ENCODE measurements around the gene NPR1. TPM values are rescaled to one million over a fixed set of nuclear protein-coding genes. Genes with fewer than 3 reads are reported as not detected.
"Not testable (repeated sequence)": the region's sequence is repeated elsewhere in the genome, so short reads cannot be mapped to it uniquely, and the experiment has no call there.

Gene NPR1
- total RNA-seq: 21.0 TPM

- peak; percentile 63 for DNase-seq (ENCODE audit: low spot score)
Measured at GRCh38 chr1:153678519-153679336, at the start of gene NPR1. Gene NPR1, plus strand, starts transcription at chr1:153678688. Its CDS starts 421 bp downstream, at chr1:153679109.

DNA sequence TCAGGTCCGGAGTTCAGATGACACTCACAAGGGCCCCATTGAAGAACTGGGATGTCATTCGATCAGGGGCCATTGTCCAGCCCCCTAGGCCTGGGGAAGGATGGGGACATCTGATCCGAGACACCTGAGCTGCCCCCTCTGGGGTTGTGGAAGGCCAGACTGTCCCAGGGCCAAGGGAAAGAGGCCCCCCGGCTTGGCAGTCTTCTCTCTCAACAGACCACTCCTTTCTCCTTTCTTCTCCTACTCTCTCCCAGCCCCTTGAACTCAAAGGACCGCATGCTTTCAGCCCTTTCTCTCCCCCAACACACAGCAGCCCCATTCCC, 49.2 kb upstream of the NPR1 start:
- no peak for DNase-seq (ENCODE audit: low spot score)

GRCh38 chr1:153629971-153630370, 48.5 kb upstream of the NPR1 start:
- no peak for DNase-seq (ENCODE audit: low spot score)

DNA sequence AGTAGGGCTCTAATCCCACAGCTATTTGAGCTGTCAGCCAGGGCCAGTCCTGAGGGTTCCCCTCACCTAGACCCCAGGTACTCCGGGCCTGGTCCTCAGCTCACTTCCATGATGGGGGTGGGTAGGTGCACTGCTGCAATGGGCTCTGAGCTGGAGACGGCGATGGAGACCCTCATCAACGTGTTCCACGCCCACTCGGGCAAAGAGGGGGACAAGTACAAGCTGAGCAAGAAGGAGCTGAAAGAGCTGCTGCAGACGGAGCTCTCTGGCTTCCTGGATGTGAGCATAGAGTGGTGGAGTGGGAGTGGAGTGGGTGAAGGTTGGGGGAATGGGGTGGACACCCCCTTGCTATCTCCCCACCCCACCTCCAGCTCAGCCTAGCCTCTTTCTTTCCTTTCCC, 48.1 kb upstream of the NPR1 start:
- DNase-seq (ENCODE audit: low spot score): no peak

GRCh38 chr1:153631047-153632022, 47.2 kb upstream of the NPR1 start:
- no peak for DNase-seq (ENCODE audit: low spot score)

- DNase-seq (ENCODE audit: low spot score): no peak
Measured at GRCh38 chr1:153633161-153633753, 45.2 kb upstream of the NPR1 start.

GRCh38 chr1:153633754-153634665, 44.5 kb upstream of the NPR1 start, which contains the start of gene CHTOP:
Gene CHTOP, plus strand, starts transcription at chr1:153634066. Its CDS starts 2,523 bp downstream, at chr1:153636589.
- DNase-seq (ENCODE audit: low spot score): peak; percentile 98

- DNase-seq (ENCODE audit: low spot score): no peak
Measured at GRCh38 chr1:153635872-153636271, 42.6 kb upstream of the NPR1 start.

DNA sequence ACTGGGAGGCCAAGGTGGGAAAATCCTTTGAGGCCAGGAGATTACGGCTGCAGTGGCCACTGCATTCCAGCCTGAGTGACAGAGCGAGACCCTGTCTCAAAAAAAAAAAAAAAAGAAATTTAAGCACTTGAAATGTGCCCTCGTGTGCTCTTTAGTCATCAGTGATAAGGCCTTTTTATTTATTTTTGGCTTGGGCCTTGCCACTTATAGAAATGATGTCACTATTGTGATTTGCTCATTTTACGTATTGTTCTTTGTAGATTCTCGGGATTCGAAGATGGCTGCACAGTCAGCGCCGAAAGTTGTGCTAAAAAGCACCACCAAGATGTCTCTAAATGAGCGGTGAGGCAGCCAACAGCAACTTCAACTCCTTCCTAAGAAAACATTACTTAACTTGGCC, 42.2 kb upstream of the NPR1 start:
- no peak for DNase-seq (ENCODE audit: low spot score)

- no peak for DNase-seq (ENCODE audit: low spot score)
Measured at GRCh38 chr1:153638261-153638660, 40.2 kb upstream of the NPR1 start.

DNA sequence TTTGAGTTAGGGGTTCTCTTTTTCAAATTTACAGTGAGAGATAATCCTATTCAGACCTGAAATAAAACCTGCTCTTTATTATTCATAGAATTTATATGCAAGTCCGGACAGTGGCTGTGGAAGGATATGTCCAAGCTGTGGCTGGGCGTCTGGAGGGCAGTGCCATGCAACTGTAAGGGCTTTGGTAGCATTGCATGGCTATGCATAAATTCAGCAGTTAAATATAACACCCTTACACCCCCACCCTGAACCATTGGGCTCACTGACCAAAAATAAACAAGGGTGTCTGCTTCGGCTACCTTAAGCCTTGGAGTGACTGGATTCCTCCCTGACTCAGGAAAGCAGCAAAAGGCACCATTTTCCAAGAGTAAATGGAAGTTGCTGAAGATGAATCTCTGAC, 39.2 kb upstream of the NPR1 start:
- no peak for DNase-seq (ENCODE audit: low spot score)

- DNase-seq (ENCODE audit: low spot score): not testable (repeated sequence)
Measured at GRCh38 chr1:153640213-153640612, 38.3 kb upstream of the NPR1 start.

DNA sequence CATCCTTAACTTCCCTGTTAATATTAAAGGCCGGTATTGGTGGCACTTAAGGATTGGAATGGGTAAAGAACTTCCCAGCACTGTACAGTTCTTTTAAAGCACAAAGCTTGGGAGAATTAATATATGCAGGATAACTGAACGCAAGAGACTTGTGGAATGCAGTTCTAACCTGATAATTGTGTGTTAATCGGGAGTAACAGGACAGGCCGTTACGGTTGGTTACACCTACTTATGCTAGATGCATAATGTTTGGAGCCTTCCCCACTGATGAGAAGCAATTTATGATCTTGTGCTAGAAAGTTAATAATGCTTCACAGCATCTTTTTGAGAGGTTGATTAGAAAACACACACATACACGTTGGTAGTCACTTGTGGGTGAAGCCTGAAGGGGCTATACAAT, 37.6 kb upstream of the NPR1 start:
- DNase-seq (ENCODE audit: low spot score): no peak

GRCh38 chr1:153642161-153642560, 36.3 kb upstream of the NPR1 start:
- DNase-seq (ENCODE audit: low spot score): no peak

GRCh38 chr1:153643100-153643499, 35.4 kb upstream of the NPR1 start:
- DNase-seq (ENCODE audit: low spot score): no peak

DNA sequence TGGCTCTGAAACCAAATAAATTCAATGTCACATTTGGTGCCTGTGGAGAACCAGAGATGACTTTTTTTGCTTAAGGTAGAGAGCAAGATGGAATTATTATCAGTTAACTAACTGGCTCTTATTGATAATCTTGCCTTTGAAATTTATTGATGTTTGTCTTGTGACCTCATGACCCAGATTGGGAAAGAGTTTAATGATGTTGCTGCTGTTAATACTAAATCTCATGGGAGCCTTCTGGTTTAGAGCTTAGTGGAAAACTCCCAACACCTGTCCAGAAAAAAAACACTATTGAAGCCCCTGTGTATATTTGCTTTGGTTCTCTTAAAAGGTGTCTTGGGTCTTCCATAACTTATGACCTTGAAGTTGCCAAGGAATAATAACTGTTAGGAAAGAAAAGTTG, 34.7 kb upstream of the NPR1 start:
- no peak for DNase-seq (ENCODE audit: low spot score)

- no peak for DNase-seq (ENCODE audit: low spot score)
Measured at GRCh38 chr1:153646672-153647345, 31.7 kb upstream of the NPR1 start.

- no peak for DNase-seq (ENCODE audit: low spot score)
Measured at GRCh38 chr1:153647346-153647714, 31.2 kb upstream of the NPR1 start.

DNA sequence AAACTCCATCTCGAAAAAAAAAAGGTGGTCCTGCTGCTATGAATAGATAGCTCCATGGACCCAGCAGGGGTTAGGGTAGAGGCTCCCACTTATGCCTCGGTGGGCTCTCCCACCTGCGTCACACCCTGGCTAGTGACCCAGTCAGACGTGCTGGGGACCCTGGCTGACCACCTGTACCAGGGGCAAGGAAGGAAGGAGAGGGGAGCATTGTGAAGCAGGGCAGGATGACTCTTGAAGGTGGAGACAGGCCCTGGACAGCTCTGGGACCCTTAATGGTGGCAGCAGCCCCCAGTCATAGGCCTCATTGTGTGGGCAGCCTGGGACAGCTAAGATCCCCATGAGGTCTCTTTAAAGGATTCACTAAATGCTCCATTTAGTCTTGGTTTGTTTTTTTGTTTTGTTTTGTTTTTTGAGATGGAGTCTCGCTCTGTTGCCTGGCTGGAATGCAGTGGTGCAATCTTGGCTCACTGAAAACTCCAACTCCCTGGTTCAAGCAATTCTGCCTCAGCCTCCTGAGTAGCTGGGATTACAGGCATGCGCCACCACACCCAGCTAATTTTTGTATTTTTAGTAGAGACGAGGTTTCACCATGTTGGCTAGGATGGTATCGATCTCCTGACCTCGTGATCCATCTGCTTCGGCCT, 30.4 kb upstream of the NPR1 start:
- no peak for DNase-seq (ENCODE audit: low spot score)

Measured in ureter (tissue), 1 donor.